NOMO-1 treated with dmso at 0.1 percent for 144 hours (cell line): ENCODE data around the gene RGS3.

Experiments used
- DNase-seq: peaks from one replicate; lab custom pipeline; 2025; ENCODE audit not compliant: unreplicated experiment; lab: John Stamatoyannopoulos, UW

RGS3 gene

GRCh38 chr9:113511047-113511521 is 47.6 kb downstream of the RGS3 start:
- DNase-seq: no peak

- peak; percentile 49 for DNase-seq
Observed at GRCh38 chr9:113511856-113512761, 48.6 kb downstream of the RGS3 start.

- no peak for DNase-seq
Observed at GRCh38 chr9:113513111-113513510, 49.6 kb downstream of the RGS3 start.

GRCh38 chr9:113513536-113513935 is 50.0 kb downstream of the RGS3 start:
- no peak for DNase-seq

- no peak for DNase-seq
Observed at GRCh38 chr9:113514061-113514460, 50.5 kb downstream of the RGS3 start.

- DNase-seq: no peak
Observed at GRCh38 chr9:113514748-113515147, 51.2 kb downstream of the RGS3 start.

GRCh38 chr9:113515862-113516261 is 52.3 kb downstream of the RGS3 start:
- DNase-seq: no peak

GRCh38 chr9:113516840-113517577 is 53.5 kb downstream of the RGS3 start:
- DNase-seq: peak; percentile 21

- no peak for DNase-seq
Observed at GRCh38 chr9:113519426-113520108, 56.0 kb downstream of the RGS3 start.

GRCh38 chr9:113520109-113520642 is 56.6 kb downstream of the RGS3 start:
- no peak for DNase-seq

GRCh38 chr9:113521693-113522255 is 58.2 kb downstream of the RGS3 start:
- no peak for DNase-seq

- no peak for DNase-seq
Observed at GRCh38 chr9:113522419-113522818, 58.9 kb downstream of the RGS3 start.

- no peak for DNase-seq
Observed at GRCh38 chr9:113522858-113523257, 59.3 kb downstream of the RGS3 start.

- peak; percentile 55 for DNase-seq
Observed at GRCh38 chr9:113523421-113524141, 60.1 kb downstream of the RGS3 start.

GRCh38 chr9:113524468-113524867 is 60.9 kb downstream of the RGS3 start:
- DNase-seq: no peak

- DNase-seq: no peak
Observed at GRCh38 chr9:113525205-113525604, 61.7 kb downstream of the RGS3 start.

GRCh38 chr9:113525831-113526230 is 62.3 kb downstream of the RGS3 start:
- DNase-seq: no peak

GRCh38 chr9:113526231-113526746 is 62.8 kb downstream of the RGS3 start:
- DNase-seq: no peak

GRCh38 chr9:113526841-113527240 is 63.3 kb downstream of the RGS3 start:
- DNase-seq: no peak

- no peak for DNase-seq
Observed at GRCh38 chr9:113528088-113528487, 64.6 kb downstream of the RGS3 start.
